ENCODE results near the gene DDX11.

GRCh38 chr12:31031951-31032335 is 41.7 kb upstream of the DDX11 start:
- TF ChIP-seq CTCF (IDR thresholded peaks at IDR 0.05) (no peak), POLR2A (IDR thresholded peaks at IDR 0.05) (no peak)
